LNCAP (cell line): Measurements from ENCODE around the gene NATD1.

Source experiments
- CTCF ChIP-seq: fragments of 450-650 bp; IDR thresholded peaks from 2 replicates; pipeline ENCODE4 v1.5.1; 2017; ENCODE audit warnings: mild to moderate bottlenecking

The NATD1 gene

GRCh38 chr17:21200590-21201297 is 52.5 kb downstream of the NATD1 start:
- no peak for TF ChIP-seq CTCF

GRCh38 chr17:21199856-21200255 is 53.4 kb downstream of the NATD1 start:
- no peak for TF ChIP-seq CTCF

- TF ChIP-seq CTCF = no peak
Measured at GRCh38 chr17:21199311-21199710, 53.9 kb downstream of the NATD1 start.

GRCh38 chr17:21198411-21198810 is 54.8 kb downstream of the NATD1 start:
- no peak for TF ChIP-seq CTCF

GRCh38 chr17:21196126-21196525 is 57.1 kb downstream of the NATD1 start:
- no peak for TF ChIP-seq CTCF

- TF ChIP-seq CTCF = no peak
Measured at GRCh38 chr17:21194703-21195102, 58.5 kb downstream of the NATD1 start.

- no peak for TF ChIP-seq CTCF
Measured at GRCh38 chr17:21194226-21194625, 59.0 kb downstream of the NATD1 start.

GRCh38 chr17:21193031-21193430 is 60.2 kb downstream of the NATD1 start:
- no peak for TF ChIP-seq CTCF
